T follicular helper cell (primary cell): ENCODE data around the gene TMBIM4.
"Not testable (repeated sequence)": the region's sequence is repeated elsewhere in the genome, so short reads cannot be mapped to it uniquely, and the experiment has no call there.

Experiments used
- DNase-seq: peaks from one replicate; pipeline ENCODE4 v3.0.0-alpha.2; 2020; ENCODE audit warnings: low read depth

TMBIM4 gene

GRCh38 chr12:66184822-66185221 is 15.0 kb upstream of the TMBIM4 start:
- DNase-seq: not testable (repeated sequence)

GRCh38 chr12:66182956-66183355 is 13.2 kb upstream of the TMBIM4 start:
- DNase-seq: no peak

- no peak for DNase-seq
Observed at GRCh38 chr12:66176105-66176900, 6.5 kb upstream of the TMBIM4 start.

- not testable (repeated sequence) for DNase-seq
Observed at GRCh38 chr12:66174391-66175325, 4.9 kb upstream of the TMBIM4 start.

- DNase-seq: no peak
Observed at GRCh38 chr12:66170606-66171005, 810 bp upstream of the TMBIM4 start.

GRCh38 chr12:66168410-66168809 is 1.4 kb downstream of the TMBIM4 start:
- DNase-seq: no peak

GRCh38 chr12:66166561-66166960 is 3.2 kb downstream of the TMBIM4 start:
- DNase-seq: no peak

- no peak for DNase-seq
Observed at GRCh38 chr12:66165141-66165540, 4.7 kb downstream of the TMBIM4 start.

GRCh38 chr12:66164349-66164821 is 5.4 kb downstream of the TMBIM4 start:
- DNase-seq: no peak

- DNase-seq: no peak
Observed at GRCh38 chr12:66163289-66163688, 6.5 kb downstream of the TMBIM4 start.

GRCh38 chr12:66162701-66163100 is 7.1 kb downstream of the TMBIM4 start:
- no peak for DNase-seq

GRCh38 chr12:66160704-66161103 is 9.1 kb downstream of the TMBIM4 start:
- DNase-seq: no peak

GRCh38 chr12:66159123-66159522 is 10.7 kb downstream of the TMBIM4 start:
- no peak for DNase-seq

GRCh38 chr12:66156654-66157053 is 13.1 kb downstream of the TMBIM4 start:
- no peak for DNase-seq

GRCh38 chr12:66154776-66155175 is 15.0 kb downstream of the TMBIM4 start:
- no peak for DNase-seq

- no peak for DNase-seq
Observed at GRCh38 chr12:66152732-66153131, 17.1 kb downstream of the TMBIM4 start.

- no peak for DNase-seq
Observed at GRCh38 chr12:66149702-66150398, 19.9 kb downstream of the TMBIM4 start.

GRCh38 chr12:66144791-66145754 is 24.7 kb downstream of the TMBIM4 start:
- DNase-seq: no peak

- no peak for DNase-seq
Observed at GRCh38 chr12:66143868-66144267, 25.9 kb downstream of the TMBIM4 start.

GRCh38 chr12:66142826-66143225 is 27.0 kb downstream of the TMBIM4 start:
- DNase-seq: no peak

- no peak for DNase-seq
Observed at GRCh38 chr12:66141299-66141698, 28.5 kb downstream of the TMBIM4 start.
